IMR-90 (cell line): ENCODE results near the gene LHFPL3. TPM values are rescaled to one million over a fixed set of nuclear protein-coding genes. Genes with fewer than 3 reads are reported as not detected.

Source experiments
- microRNA-seq, 2 experiments: library from miRNA; stranded (forward) in 1 of 2; unstranded in 1 of 2; fragments of 10-50 nt in 1 of 2; fragments of <30 nt in 1 of 2; gene quantifications in 1 of 2; microRNA quantifications in 1 of 2; one replicate each; pipeline versions ENCODE3 to v1.1.0; 2013 to 2020; ENCODE audit not compliant: insufficient read depth in 1 of 2, insufficient read length in 1 of 2, unreplicated experiment in 1 of 2
- polyA plus RNA-seq, 3 experiments: library from polyadenylated mRNA; depleted of rRNA; stranded (reverse); fragments of >200 nt; gene quantifications; 2 replicates each; pipeline ENCODE4 v1.2.3, GENCODE V29; 2012; ENCODE audit warnings: low replicate concordance in 1 of 3
- small RNA-seq, 5 experiments: library from RNA; depleted of rRNA; stranded (forward); fragments of <200 nt; gene quantifications; one replicate each; pipeline ENCODE3, GENCODE V24; 2012
- total RNA-seq: library from RNA; depleted of rRNA; stranded (reverse); fragments of >200 nt; gene quantifications from 2 replicates; pipeline ENCODE4 v1.2.3, GENCODE V29; 2012; rRNA removed

LHFPL3 gene
- total and polyA plus RNA-seq, 2 of the 4 experiments (the other 2 are of a cell fraction): not detected

Small RNA genes within 50 kb of the gene (microRNA-seq; reads per million reads assigned to microRNA genes)
- gene RN7SL8P (ENCODE audit: insufficient read depth, insufficient read length): not detected

Small RNA genes within 50 kb of the gene (small RNA-seq; reads per million reads assigned to genes)
- 0 to 0.17 (median 0.04) reads per million in 5 experiments for gene RN7SL8P

Other genes starting within 250 kb of the LHFPL3 start
- gene ORC5, start 120.6 kb upstream of the LHFPL3 start, total RNA-seq: 18.8 and 27.8 TPM in 2 replicates
- 6.5 and 7.9 TPM in 2 replicates for gene ORC5, start 120.6 kb upstream of the LHFPL3 start, polyA plus RNA-seq (2012; rRNA removed)